GM21717 (cell line): Measurements from ENCODE around the gene MTOR.
"Not testable (repeated sequence)": the region's sequence is repeated elsewhere in the genome, so short reads cannot be mapped to it uniquely, and the experiment has no call there.

ENCODE experiments used
- ATAC-seq: cut with Tn5 transposase; IDR thresholded peaks from one replicate; pipeline ENCODE4 v1.9.1; 2021; ENCODE audit warnings: mild to moderate bottlenecking, moderate library complexity; ENCODE audit not compliant: unreplicated experiment

The MTOR gene

GRCh38 chr1:11187000-11187399 is 75.4 kb downstream of the MTOR start:
- no peak for ATAC-seq

GRCh38 chr1:11184973-11185372 is 77.4 kb downstream of the MTOR start:
- ATAC-seq = no peak

GRCh38 chr1:11182884-11183283 is 79.5 kb downstream of the MTOR start:
- ATAC-seq = no peak

- ATAC-seq = no peak
Measured at GRCh38 chr1:11180342-11180744, 82.0 kb downstream of the MTOR start.

- not testable (repeated sequence) for ATAC-seq
Measured at GRCh38 chr1:11179749-11180148, 82.6 kb downstream of the MTOR start.

- no peak for ATAC-seq
Measured at GRCh38 chr1:11179125-11179524, 83.2 kb downstream of the MTOR start.

GRCh38 chr1:11178021-11179015 is 84.0 kb downstream of the MTOR start:
- ATAC-seq = no peak

- no peak for ATAC-seq
Measured at GRCh38 chr1:11176081-11176706, 86.2 kb downstream of the MTOR start.

GRCh38 chr1:11175461-11175860 is 86.9 kb downstream of the MTOR start:
- ATAC-seq = no peak

GRCh38 chr1:11174261-11174942 is 87.9 kb downstream of the MTOR start:
- no peak for ATAC-seq

GRCh38 chr1:11170102-11170501 is 92.2 kb downstream of the MTOR start:
- ATAC-seq = no peak

GRCh38 chr1:11169202-11169601 is 93.1 kb downstream of the MTOR start:
- no peak for ATAC-seq

- no peak for ATAC-seq
Measured at GRCh38 chr1:11168731-11169130, 93.6 kb downstream of the MTOR start.

GRCh38 chr1:11166744-11167143 is 95.6 kb downstream of the MTOR start:
- ATAC-seq = not testable (repeated sequence)

- ATAC-seq = not testable (repeated sequence)
Measured at GRCh38 chr1:11162752-11163151, 99.6 kb downstream of the MTOR start.

GRCh38 chr1:11158720-11159321 is 103.5 kb downstream of the MTOR start:
- no peak for ATAC-seq

GRCh38 chr1:11158291-11158690 is 104.1 kb downstream of the MTOR start:
- ATAC-seq = no peak

GRCh38 chr1:11157867-11158266 is 104.5 kb downstream of the MTOR start:
- no peak for ATAC-seq

- no peak for ATAC-seq
Measured at GRCh38 chr1:11157394-11157793, 105.0 kb downstream of the MTOR start.

GRCh38 chr1:11156963-11157362 is 105.4 kb downstream of the MTOR start:
- no peak for ATAC-seq

GRCh38 chr1:11156441-11156840 is 105.9 kb downstream of the MTOR start:
- ATAC-seq = no peak
